ENCODE data around the gene SKOR1. TPM values are rescaled to one million over a fixed set of nuclear protein-coding genes. Genes with fewer than 3 reads are reported as not detected.

Gene SKOR1
- total RNA-seq, 2 experiments from 2014 or later = 0.07 to 0.15 TPM

DNA sequence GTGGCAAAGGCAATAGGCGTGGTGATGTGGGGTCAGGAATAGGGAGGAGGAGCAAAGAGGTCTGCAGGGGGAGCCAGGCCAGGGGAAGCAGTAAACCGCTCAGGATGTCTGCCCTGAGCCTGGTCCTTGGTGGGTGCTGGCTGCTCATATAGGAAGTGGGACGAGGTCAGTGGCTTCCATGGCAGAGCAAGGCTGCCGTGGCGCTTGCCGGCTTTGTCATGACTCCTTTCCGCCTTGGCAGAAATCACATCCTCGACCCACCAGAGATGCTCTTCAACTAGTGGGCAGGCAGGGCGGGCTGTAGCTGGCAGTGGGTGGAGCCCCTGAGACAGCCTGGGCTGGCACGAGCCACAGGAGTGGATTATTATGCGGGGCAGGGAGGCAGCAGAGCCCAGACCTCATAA is 13.1 kb upstream of the SKOR1 start:
- Mint-ChIP-seq H3K36me3 (ENCODE audit: low read depth) (peaks cover 4% of the 10 kb centered on the region), H3K9me3 (peaks cover 7% of the 10 kb centered on the region), H3K4me3 (no peak overlapping the region), H3K4me1 (ENCODE audit: low read depth) (no peaks in the 10 kb centered on the region), H3K27me3 (ENCODE audit: low read depth) (peaks cover 10% of the 10 kb centered on the region), H3K27ac (no peak overlapping the region)
- CTCF ChIA-PET = interaction anchor here (1.2 kb wide), 1 partner anchor 355 kb away, joined by 3 read pairs; no protein-coding TSS in a partner anchor
- intact Hi-C loops (cut with micrococcal nuclease) = no loop called here
- DNase-seq = no peak

GRCh38 chr15:67813104-67813634 is 12.1 kb upstream of the SKOR1 start:
- DNase-seq = no peak
- Mint-ChIP-seq H3K4me1 (ENCODE audit: low read depth) (no peaks in the 10 kb centered on the region), H3K36me3 (ENCODE audit: low read depth) (no peaks in the 10 kb centered on the region), H3K4me3 (no peak overlapping the region), H3K9me3 (peaks cover 7% of the 10 kb centered on the region), H3K27me3 (ENCODE audit: low read depth) (peaks cover 19% of the 10 kb centered on the region), H3K27ac (no peak overlapping the region)
- CTCF ChIA-PET = no interaction called here
- intact Hi-C loops (cut with micrococcal nuclease) = no loop called here

- intact Hi-C loops (cut with micrococcal nuclease) = no loop called here
- CTCF ChIA-PET = interaction anchor here (0.6 kb wide), 1 partner anchor 185 kb away, joined by 5 read pairs; no protein-coding TSS in a partner anchor
- H3K27ac Mint-ChIP-seq = no peak overlapping the region
Measured at GRCh38 chr15:67815036-67815592, 10.2 kb upstream of the SKOR1 start.

DNA sequence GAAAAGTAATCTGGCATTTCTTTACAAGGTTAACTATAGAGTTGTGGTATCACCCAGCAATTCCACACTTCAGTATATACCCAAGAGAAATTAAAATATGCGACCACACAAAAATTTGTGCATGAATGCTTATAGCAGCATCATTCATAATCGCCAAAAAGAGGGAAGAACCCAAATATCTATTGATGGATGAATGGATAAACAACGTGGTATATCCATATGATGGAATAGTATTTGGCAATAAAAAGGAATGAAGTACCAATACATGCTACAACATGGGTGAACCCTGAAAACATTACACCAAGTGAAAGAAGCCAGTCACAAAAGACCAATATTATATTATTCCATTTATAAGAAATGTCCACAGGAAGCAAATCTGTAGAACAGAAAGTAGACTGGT is 8.6 kb upstream of the SKOR1 start:
- CTCF ChIA-PET = no interaction called here
- intact Hi-C loops (cut with micrococcal nuclease) = no loop called here
- Mint-ChIP-seq H3K4me1 (ENCODE audit: low read depth) (peaks cover 10% of the 10 kb centered on the region), H3K36me3 (ENCODE audit: low read depth) (no peaks in the 10 kb centered on the region), H3K4me3 (no peak overlapping the region), H3K27ac (no peak overlapping the region), H3K27me3 (ENCODE audit: low read depth) (peaks cover 48% of the 10 kb centered on the region), H3K9me3 (peaks cover 7% of the 10 kb centered on the region)
- no peak for DNase-seq

More at GRCh38 chr15:67815036-67815592, 10.2 kb upstream of the SKOR1 start:
- no peak for DNase-seq
- Mint-ChIP-seq H3K27me3 (ENCODE audit: low read depth) (peaks cover 33% of the 10 kb centered on the region), H3K4me3 (no peak overlapping the region), H3K36me3 (ENCODE audit: low read depth) (no peaks in the 10 kb centered on the region), H3K4me1 (ENCODE audit: low read depth) (peaks cover under 1% of the 10 kb centered on the region), H3K9me3 (peaks cover 7% of the 10 kb centered on the region)

GRCh38 chr15:67818464-67818863 is 6.8 kb upstream of the SKOR1 start:
- peaks cover 7% of the 10 kb centered on the region for H3K9me3 Mint-ChIP-seq
- H3K4me3 Mint-ChIP-seq = no peak overlapping the region
- no peaks in the 10 kb centered on the region for H3K36me3 Mint-ChIP-seq (ENCODE audit: low read depth)
- peaks cover 22% of the 10 kb centered on the region for H3K4me1 Mint-ChIP-seq (ENCODE audit: low read depth)
- H3K27ac Mint-ChIP-seq = no peak overlapping the region
- intact Hi-C loops (cut with micrococcal nuclease) = no loop called here
- CTCF ChIA-PET = no interaction called here
- DNase-seq = no peak
- H3K27me3 Mint-ChIP-seq (ENCODE audit: low read depth) = peaks cover 57% of the 10 kb centered on the region

DNA sequence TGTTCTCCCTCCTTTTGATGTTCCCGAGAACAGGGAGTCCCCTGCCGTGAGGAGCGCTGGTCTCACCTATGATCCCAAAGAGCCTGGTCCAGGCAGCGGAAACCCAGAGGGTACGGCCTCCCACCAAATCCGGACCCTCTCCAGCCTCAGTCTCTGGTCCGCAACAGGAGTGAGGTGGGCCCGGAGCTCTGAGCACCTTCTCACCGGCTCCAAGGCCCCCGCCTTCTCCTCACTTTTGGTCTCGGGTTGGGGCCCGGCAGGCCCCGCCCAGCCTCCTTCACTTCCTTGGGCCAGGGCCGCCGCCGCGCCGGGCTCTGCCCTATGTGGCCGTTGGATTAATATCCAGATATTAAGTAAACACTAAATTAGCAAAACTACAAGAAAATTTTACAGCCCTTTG is 5.7 kb upstream of the SKOR1 start:
- Mint-ChIP-seq H3K4me1 (ENCODE audit: low read depth) (peaks cover 31% of the 10 kb centered on the region), H3K36me3 (ENCODE audit: low read depth) (no peaks in the 10 kb centered on the region), H3K4me3 (no peak overlapping the region), H3K27ac (no peak overlapping the region), H3K9me3 (peaks cover 7% of the 10 kb centered on the region), H3K27me3 (ENCODE audit: low read depth) (peaks cover 69% of the 10 kb centered on the region)
- CTCF ChIA-PET = interaction anchor here (1.7 kb wide), 1 partner anchor 16 kb away, joined by 6 read pairs; no protein-coding TSS in a partner anchor
- intact Hi-C loops (cut with micrococcal nuclease) = no loop called here
- no peak for DNase-seq

GRCh38 chr15:67820122-67820991 is 5.0 kb upstream of the SKOR1 start:
- Mint-ChIP-seq H3K27me3 (ENCODE audit: low read depth) (peaks cover 75% of the 10 kb centered on the region), H3K4me1 (ENCODE audit: low read depth) (peaks cover 35% of the 10 kb centered on the region), H3K9me3 (peaks cover 5% of the 10 kb centered on the region), H3K4me3 (no peak overlapping the region), H3K27ac (no peak overlapping the region), H3K36me3 (ENCODE audit: low read depth) (no peaks in the 10 kb centered on the region)
- intact Hi-C loops (cut with micrococcal nuclease) = no loop called here
- CTCF ChIA-PET = interaction anchor here (1.7 kb wide), 1 partner anchor 15 kb away, joined by 6 read pairs; no protein-coding TSS in a partner anchor
- no peak for DNase-seq

- Mint-ChIP-seq H3K9me3 (peaks cover 1% of the 10 kb centered on the region), H3K4me3 (no peak overlapping the region), H3K27me3 (ENCODE audit: low read depth) (peaks cover 83% of the 10 kb centered on the region), H3K36me3 (ENCODE audit: low read depth) (no peaks in the 10 kb centered on the region), H3K27ac (no peak overlapping the region), H3K4me1 (ENCODE audit: low read depth) (peaks cover 43% of the 10 kb centered on the region)
- peak; percentile 57 for DNase-seq
- CTCF ChIA-PET = interaction anchor here (1.7 kb wide), 1 partner anchor 14 kb away, joined by 6 read pairs; no protein-coding TSS in a partner anchor
- intact Hi-C loops (cut with micrococcal nuclease) = no loop called here
Measured at GRCh38 chr15:67820992-67821783, 4.1 kb upstream of the SKOR1 start.

GRCh38 chr15:67821784-67822440 is 3.4 kb upstream of the SKOR1 start:
- Mint-ChIP-seq H3K9me3 (no peaks in the 10 kb centered on the region), H3K27ac (no peak overlapping the region), H3K36me3 (ENCODE audit: low read depth) (no peaks in the 10 kb centered on the region), H3K27me3 (ENCODE audit: low read depth) (peaks cover 83% of the 10 kb centered on the region), H3K4me3 (no peak overlapping the region), H3K4me1 (ENCODE audit: low read depth) (peaks cover 46% of the 10 kb centered on the region)
- no peak for DNase-seq
- CTCF ChIA-PET = interaction anchor here (0.6 kb wide), 1 partner anchor 310 kb away, joined by 3 read pairs; no protein-coding TSS in a partner anchor
- intact Hi-C loops (cut with micrococcal nuclease) = no loop called here

- no peak overlapping the region for H3K27ac Mint-ChIP-seq
- H3K27me3 Mint-ChIP-seq (ENCODE audit: low read depth) = peaks cover 74% of the 10 kb centered on the region
- no peak overlapping the region for H3K4me3 Mint-ChIP-seq
- no peaks in the 10 kb centered on the region for H3K36me3 Mint-ChIP-seq (ENCODE audit: low read depth)
- intact Hi-C loops (cut with micrococcal nuclease) = no loop called here
- H3K9me3 Mint-ChIP-seq = no peaks in the 10 kb centered on the region
- DNase-seq = no peak
- peaks cover 46% of the 10 kb centered on the region for H3K4me1 Mint-ChIP-seq (ENCODE audit: low read depth)
- CTCF ChIA-PET = interaction anchor here (0.6 kb wide), 1 partner anchor 311 kb away, joined by 3 read pairs; no protein-coding TSS in a partner anchor
Measured at GRCh38 chr15:67822537-67823313, 2.6 kb upstream of the SKOR1 start.

Measured in activated naive CD4-positive, alpha-beta T cell treated with anti-CD3 and anti-CD28 coated beads for 36 hours (primary cell).